B cell (primary cell): ENCODE measurements around the gene AP4M1.

ENCODE experiments used
- EZH2 ChIP-seq: IDR thresholded peaks from 2 replicates; pipeline ENCODE4 v1.6.1; 2012; ENCODE audit warnings: borderline replicate concordance, low read depth, mild to moderate bottlenecking, moderate library complexity, low read length; ENCODE audit not compliant: insufficient read depth, poor library complexity, severe bottlenecking
- TF ChIP-seq, protein P1 (sequence below): fragments of 200-600 bp; IDR thresholded peaks from one replicate; pipeline ENCODE4 v1.8.0; 2022; ENCODE audit warnings: antibody characterized with exemption, mild to moderate bottlenecking

DNA sequence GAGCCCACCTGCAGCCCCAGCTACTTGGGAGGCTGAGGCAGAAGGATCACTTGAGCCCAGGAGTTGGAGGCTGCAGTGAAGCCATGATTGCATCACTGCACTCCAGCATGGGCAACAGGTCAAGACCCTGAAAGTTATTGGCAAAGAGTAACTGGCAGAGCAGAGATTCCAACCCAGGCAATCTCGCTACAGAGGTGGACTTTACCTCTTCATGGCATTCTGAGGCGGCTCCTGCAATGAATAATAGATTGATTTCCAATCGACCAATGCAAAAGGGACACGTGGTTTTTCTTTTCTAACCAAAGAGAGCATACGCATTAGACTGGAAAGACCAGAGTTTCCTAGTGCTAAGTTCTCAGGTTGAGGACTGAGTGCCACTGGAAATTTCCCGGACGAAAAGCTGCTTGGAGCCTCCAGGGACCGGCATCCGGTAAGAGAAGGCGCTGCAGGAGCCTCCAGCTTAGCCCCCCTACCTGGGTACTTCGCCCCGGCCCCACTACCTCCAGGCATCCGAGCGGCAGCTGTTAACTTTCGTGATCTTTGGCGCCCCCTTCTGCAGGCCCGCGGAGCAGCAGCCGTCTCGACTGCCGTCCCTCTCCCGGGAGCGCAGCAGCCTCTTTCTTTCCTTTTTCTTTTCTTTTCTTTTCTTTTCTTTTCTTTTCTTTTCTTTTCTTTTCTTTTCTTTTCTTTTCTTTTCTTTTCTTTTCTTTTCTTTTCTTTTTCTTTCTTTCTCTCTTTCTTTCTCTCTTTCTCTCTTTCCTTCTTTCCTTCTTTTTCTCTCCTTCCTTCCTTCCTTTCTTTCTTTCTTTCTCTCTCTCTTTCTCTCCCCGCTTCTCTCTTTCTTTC is 29.4 kb downstream of the AP4M1 start:
- TF ChIP-seq, protein P1, sequence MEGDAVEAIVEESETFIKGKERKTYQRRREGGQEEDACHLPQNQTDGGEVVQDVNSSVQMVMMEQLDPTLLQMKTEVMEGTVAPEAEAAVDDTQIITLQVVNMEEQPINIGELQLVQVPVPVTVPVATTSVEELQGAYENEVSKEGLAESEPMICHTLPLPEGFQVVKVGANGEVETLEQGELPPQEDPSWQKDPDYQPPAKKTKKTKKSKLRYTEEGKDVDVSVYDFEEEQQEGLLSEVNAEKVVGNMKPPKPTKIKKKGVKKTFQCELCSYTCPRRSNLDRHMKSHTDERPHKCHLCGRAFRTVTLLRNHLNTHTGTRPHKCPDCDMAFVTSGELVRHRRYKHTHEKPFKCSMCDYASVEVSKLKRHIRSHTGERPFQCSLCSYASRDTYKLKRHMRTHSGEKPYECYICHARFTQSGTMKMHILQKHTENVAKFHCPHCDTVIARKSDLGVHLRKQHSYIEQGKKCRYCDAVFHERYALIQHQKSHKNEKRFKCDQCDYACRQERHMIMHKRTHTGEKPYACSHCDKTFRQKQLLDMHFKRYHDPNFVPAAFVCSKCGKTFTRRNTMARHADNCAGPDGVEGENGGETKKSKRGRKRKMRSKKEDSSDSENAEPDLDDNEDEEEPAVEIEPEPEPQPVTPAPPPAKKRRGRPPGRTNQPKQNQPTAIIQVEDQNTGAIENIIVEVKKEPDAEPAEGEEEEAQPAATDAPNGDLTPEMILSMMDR = peak; percentile 98
- no peak for TF ChIP-seq EZH2
